ENCODE data around the gene ZNF564.
"Not testable (repeated sequence)": the region's sequence is repeated elsewhere in the genome, so short reads cannot be mapped to it uniquely, and the experiment has no call there.

ZNF564 gene

GRCh38 chr19:12551060-12551832, at the start of gene ZNF564:
ZNF564 (minus strand) TSS chr19:12551482; CDS start chr19:12551332, 150 bp downstream.
- H3K9ac ChIP-seq (ENCODE audit: low read depth in 1 of 2, low read length in 2 of 2), result peak within 1 kb of the TSS; percentile 85 to 95
- H3K27ac ChIP-seq (ENCODE audit: low read depth, low read length), result peak within 1 kb of the TSS; percentile 93
- peaks cover 0 to 8% of the 10 kb centered on the region in 2 donors for H3K36me3 ChIP-seq (ENCODE audit: control insufficient read depth in 1 of 2, insufficient read depth in 2 of 2, low read length in 2 of 2)
- no peaks in the 10 kb centered on the region for H3K9me3 ChIP-seq (ENCODE audit: control insufficient read depth in 1 of 2, low read length in 2 of 2)
- no peaks in the 10 kb centered on the region for H3K27me3 ChIP-seq (ENCODE audit: control insufficient read depth in 1 of 2, insufficient read depth in 2 of 2, low read length in 2 of 2)
- peak within 1 kb of the TSS; percentile 91 for H3K4me3 ChIP-seq (ENCODE audit: low read depth in 1 of 2, low read length in 2 of 2)
- H3K4me1 ChIP-seq (ENCODE audit: control insufficient read depth in 1 of 2, insufficient read depth in 2 of 2, low read length in 2 of 2), result peaks cover 6 to 22% of the 10 kb centered on the region in 2 donors

- H3K9ac ChIP-seq (ENCODE audit: low read depth in 1 of 2, low read length in 2 of 2), result no peak overlapping the region
- H3K9me3 ChIP-seq (ENCODE audit: control insufficient read depth in 1 of 2, low read length in 2 of 2), result no peaks in the 10 kb centered on the region
- peaks cover 0 to 9% of the 10 kb centered on the region in 2 donors for H3K36me3 ChIP-seq (ENCODE audit: control insufficient read depth in 1 of 2, insufficient read depth in 2 of 2, low read length in 2 of 2)
- no peak overlapping the region for H3K4me3 ChIP-seq (ENCODE audit: low read depth in 1 of 2, low read length in 2 of 2)
- no peaks in the 10 kb centered on the region for H3K4me1 ChIP-seq (ENCODE audit: control insufficient read depth in 1 of 2, insufficient read depth in 2 of 2, low read length in 2 of 2)
- H3K27ac ChIP-seq (ENCODE audit: low read depth, low read length), result no peak overlapping the region
- H3K27me3 ChIP-seq (ENCODE audit: control insufficient read depth in 1 of 2, insufficient read depth in 2 of 2, low read length in 2 of 2), result no peaks in the 10 kb centered on the region
These were observed 46.3 kb upstream of the ZNF564 start for GRCh38 chr19:12597594-12597993.

- no peaks in the 10 kb centered on the region for H3K4me1 ChIP-seq (ENCODE audit: control insufficient read depth in 1 of 2, insufficient read depth in 2 of 2, low read length in 2 of 2)
- H3K4me3 ChIP-seq (ENCODE audit: low read depth in 1 of 2, low read length in 2 of 2), result no peak overlapping the region
- H3K27ac ChIP-seq (ENCODE audit: low read depth, low read length), result no peak overlapping the region
- H3K9me3 ChIP-seq (ENCODE audit: control insufficient read depth in 1 of 2, low read length in 2 of 2), result no peaks in the 10 kb centered on the region
- H3K27me3 ChIP-seq (ENCODE audit: control insufficient read depth in 1 of 2, insufficient read depth in 2 of 2, low read length in 2 of 2), result no peaks in the 10 kb centered on the region
- H3K36me3 ChIP-seq (ENCODE audit: control insufficient read depth in 1 of 2, insufficient read depth in 2 of 2, low read length in 2 of 2), result peaks cover 0 to 9% of the 10 kb centered on the region in 2 donors
- H3K9ac ChIP-seq (ENCODE audit: low read depth in 1 of 2, low read length in 2 of 2), result no peak overlapping the region
These were observed 45.8 kb upstream of the ZNF564 start for GRCh38 chr19:12596927-12597548.

GRCh38 chr19:12596485-12596884, 45.2 kb upstream of the ZNF564 start:
- Histone ChIP-seq H3K9ac (ENCODE audit: low read depth in 1 of 2, low read length in 2 of 2) (no peak overlapping the region), H3K4me3 (ENCODE audit: low read depth in 1 of 2, low read length in 2 of 2) (no peak overlapping the region), H3K9me3 (ENCODE audit: control insufficient read depth in 1 of 2, low read length in 2 of 2) (no peaks in the 10 kb centered on the region), H3K27me3 (ENCODE audit: control insufficient read depth in 1 of 2, insufficient read depth in 2 of 2, low read length in 2 of 2) (no peaks in the 10 kb centered on the region), H3K36me3 (ENCODE audit: control insufficient read depth in 1 of 2, insufficient read depth in 2 of 2, low read length in 2 of 2) (peaks cover 0 to 9% of the 10 kb centered on the region in 2 donors), H3K27ac (ENCODE audit: low read depth, low read length) (no peak overlapping the region), H3K4me1 (ENCODE audit: control insufficient read depth in 1 of 2, insufficient read depth in 2 of 2, low read length in 2 of 2) (no peaks in the 10 kb centered on the region)

- no peaks in the 10 kb centered on the region for H3K4me1 ChIP-seq (ENCODE audit: control insufficient read depth in 1 of 2, insufficient read depth in 2 of 2, low read length in 2 of 2)
- no peak overlapping the region for H3K9ac ChIP-seq (ENCODE audit: low read depth in 1 of 2, low read length in 2 of 2)
- no peak overlapping the region for H3K27ac ChIP-seq (ENCODE audit: low read depth, low read length)
- H3K27me3 ChIP-seq (ENCODE audit: control insufficient read depth in 1 of 2, insufficient read depth in 2 of 2, low read length in 2 of 2), result no peaks in the 10 kb centered on the region
- H3K9me3 ChIP-seq (ENCODE audit: control insufficient read depth in 1 of 2, low read length in 2 of 2), result peaks cover 18 to 20% of the 10 kb centered on the region in 2 donors
- no peak overlapping the region for H3K4me3 ChIP-seq (ENCODE audit: low read depth in 1 of 2, low read length in 2 of 2)
- H3K36me3 ChIP-seq (ENCODE audit: control insufficient read depth in 1 of 2, insufficient read depth in 2 of 2, low read length in 2 of 2), result peaks cover 27 to 37% of the 10 kb centered on the region in 2 donors
These were observed 29.8 kb upstream of the ZNF564 start for GRCh38 chr19:12581100-12581499.

- Histone ChIP-seq H3K27ac (ENCODE audit: low read depth, low read length) (no peak overlapping the region), H3K9ac (ENCODE audit: low read depth in 1 of 2, low read length in 2 of 2) (no peak overlapping the region)
These were observed 29.0 kb upstream of the ZNF564 start for GRCh38 chr19:12580180-12580694.

GRCh38 chr19:12578641-12579040, 27.4 kb upstream of the ZNF564 start:
- Histone ChIP-seq H3K9me3 (ENCODE audit: control insufficient read depth in 1 of 2, low read length in 2 of 2) (peaks cover 18 to 20% of the 10 kb centered on the region in 2 donors), H3K4me3 (ENCODE audit: low read depth in 1 of 2, low read length in 2 of 2) (no peak overlapping the region), H3K4me1 (ENCODE audit: control insufficient read depth in 1 of 2, insufficient read depth in 2 of 2, low read length in 2 of 2) (peaks cover 0 to 4% of the 10 kb centered on the region in 2 donors), H3K27me3 (ENCODE audit: control insufficient read depth in 1 of 2, insufficient read depth in 2 of 2, low read length in 2 of 2) (no peaks in the 10 kb centered on the region), H3K9ac (ENCODE audit: low read depth in 1 of 2, low read length in 2 of 2) (no peak overlapping the region), H3K36me3 (ENCODE audit: control insufficient read depth in 1 of 2, insufficient read depth in 2 of 2, low read length in 2 of 2) (peaks cover 30 to 37% of the 10 kb centered on the region in 2 donors), H3K27ac (ENCODE audit: low read depth, low read length) (no peak overlapping the region)

More at GRCh38 chr19:12580180-12580694, 29.0 kb upstream of the ZNF564 start:
- no peaks in the 10 kb centered on the region for H3K27me3 ChIP-seq (ENCODE audit: control insufficient read depth in 1 of 2, insufficient read depth in 2 of 2, low read length in 2 of 2)
- H3K36me3 ChIP-seq (ENCODE audit: control insufficient read depth in 1 of 2, insufficient read depth in 2 of 2, low read length in 2 of 2), result peaks cover 30 to 37% of the 10 kb centered on the region in 2 donors
- no peak overlapping the region for H3K4me3 ChIP-seq (ENCODE audit: low read depth in 1 of 2, low read length in 2 of 2)
- H3K9me3 ChIP-seq (ENCODE audit: control insufficient read depth in 1 of 2, low read length in 2 of 2), result peaks cover 18 to 20% of the 10 kb centered on the region in 2 donors
- no peaks in the 10 kb centered on the region for H3K4me1 ChIP-seq (ENCODE audit: control insufficient read depth in 1 of 2, insufficient read depth in 2 of 2, low read length in 2 of 2)

GRCh38 chr19:12574036-12574435, 22.8 kb upstream of the ZNF564 start:
- Histone ChIP-seq H3K4me1 (ENCODE audit: control insufficient read depth in 1 of 2, insufficient read depth in 2 of 2, low read length in 2 of 2) (peaks cover 0 to 4% of the 10 kb centered on the region in 2 donors), H3K9ac (ENCODE audit: low read depth in 1 of 2, low read length in 2 of 2) (no peak overlapping the region), H3K36me3 (ENCODE audit: control insufficient read depth in 1 of 2, insufficient read depth in 2 of 2, low read length in 2 of 2) (peaks cover 8 to 11% of the 10 kb centered on the region in 2 donors), H3K27ac (ENCODE audit: low read depth, low read length) (no peak overlapping the region), H3K9me3 (ENCODE audit: control insufficient read depth in 1 of 2, low read length in 2 of 2) (peaks cover 0 to 5% of the 10 kb centered on the region in 2 donors), H3K4me3 (ENCODE audit: low read depth in 1 of 2, low read length in 2 of 2) (no peak overlapping the region), H3K27me3 (ENCODE audit: control insufficient read depth in 1 of 2, insufficient read depth in 2 of 2, low read length in 2 of 2) (no peaks in the 10 kb centered on the region)

GRCh38 chr19:12567951-12568350, 16.7 kb upstream of the ZNF564 start:
- no peaks in the 10 kb centered on the region for H3K36me3 ChIP-seq (ENCODE audit: control insufficient read depth in 1 of 2, insufficient read depth in 2 of 2, low read length in 2 of 2)
- H3K4me3 ChIP-seq (ENCODE audit: low read depth in 1 of 2, low read length in 2 of 2), result no peak overlapping the region
- no peaks in the 10 kb centered on the region for H3K9me3 ChIP-seq (ENCODE audit: control insufficient read depth in 1 of 2, low read length in 2 of 2)
- H3K4me1 ChIP-seq (ENCODE audit: control insufficient read depth in 1 of 2, insufficient read depth in 2 of 2, low read length in 2 of 2), result no peaks in the 10 kb centered on the region
- H3K27me3 ChIP-seq (ENCODE audit: control insufficient read depth in 1 of 2, insufficient read depth in 2 of 2, low read length in 2 of 2), result no peaks in the 10 kb centered on the region
- no peak overlapping the region for H3K9ac ChIP-seq (ENCODE audit: low read depth in 1 of 2, low read length in 2 of 2)
- H3K27ac ChIP-seq (ENCODE audit: low read depth, low read length), result no peak overlapping the region

GRCh38 chr19:12566380-12566779, 15.1 kb upstream of the ZNF564 start:
- H3K9ac ChIP-seq (ENCODE audit: low read depth in 1 of 2, low read length in 2 of 2); H3K27ac ChIP-seq (ENCODE audit: low read depth, low read length): not testable (repeated sequence)

More at GRCh38 chr19:12566380-12566779, 15.1 kb upstream of the ZNF564 start:
- H3K4me3 ChIP-seq (ENCODE audit: low read depth in 1 of 2, low read length in 2 of 2); H3K9me3 ChIP-seq (ENCODE audit: control insufficient read depth in 1 of 2, low read length in 2 of 2); H3K36me3 ChIP-seq (ENCODE audit: control insufficient read depth in 1 of 2, insufficient read depth in 2 of 2, low read length in 2 of 2); H3K4me1 ChIP-seq (ENCODE audit: control insufficient read depth in 1 of 2, insufficient read depth in 2 of 2, low read length in 2 of 2); H3K27me3 ChIP-seq (ENCODE audit: control insufficient read depth in 1 of 2, insufficient read depth in 2 of 2, low read length in 2 of 2): not testable (repeated sequence)

Measured in duodenal mucosa (tissue), 2 donors.